PC-3 (cell line): ENCODE data around the gene ZNF780B.

Experiments
- CTCF ChIP-seq: fragments of 300-600 bp; sonication (generic); conservative IDR thresholded peaks from 2 replicates; pipeline ENCODE4 v1.5.1; 2017; ENCODE audit warnings: antibody characterized with exemption, low read depth, mild to moderate bottlenecking, low read length
- EZH2 ChIP-seq: fragments of 300-600 bp; sonication (generic); IDR thresholded peaks from one replicate; pipeline ENCODE4 v1.6.1; 2017; ENCODE audit warnings: antibody characterized with exemption, mild to moderate bottlenecking, low read length; ENCODE audit not compliant: unreplicated experiment

- TF ChIP-seq EZH2, result no peak
- TF ChIP-seq CTCF, result no peak
These were observed 49.7 kb downstream of the ZNF780B start for GRCh38 chr19:40006273-40006691.
